GM19239 (cell line): ENCODE measurements around the gene OR4C3.
"Not testable (repeated sequence)": the region's sequence is repeated elsewhere in the genome, so short reads cannot be mapped to it uniquely, and the experiment has no call there.

Experiments
- DNase-seq: peaks from one replicate; pipeline ENCODE4 v3.0.0; 2011; ENCODE audit warnings: low spot score; ENCODE audit not compliant: insufficient read length
- FAIRE-seq: peaks from 2 replicates; lab custom pipeline; 2011; peaks lifted over from hg19 to GRCh38; lab: Jason Lieb, UNC

OR4C3 gene

GRCh38 chr11:48324620-48325019 is at the start of gene OR4C3:
OR4C3 (plus strand) TSS chr11:48324920; CDS start chr11:48325022, 102 bp downstream.
- DNase-seq, FAIRE-seq: not testable (repeated sequence)

GRCh38 chr11:48305923-48306322 is 18.8 kb upstream of the OR4C3 start, which contains the start of gene OR4S1:
OR4S1 (plus strand) TSS chr11:48306223; CDS start chr11:48306223, 0 bp downstream.
- DNase-seq (no peak), FAIRE-seq (no peak)

GRCh38 chr11:48307760-48308386 is 16.8 kb upstream of the OR4C3 start:
- DNase-seq (peak; percentile 39), FAIRE-seq (peak; percentile 83)

GRCh38 chr11:48313590-48313989 is 11.1 kb upstream of the OR4C3 start:
- not testable (repeated sequence) for DNase-seq, FAIRE-seq

- not testable (repeated sequence) for FAIRE-seq, DNase-seq
These were observed 4.9 kb upstream of the OR4C3 start for GRCh38 chr11:48319813-48320212.

GRCh38 chr11:48341466-48341865 is 16.7 kb downstream of the OR4C3 start:
- no peak for FAIRE-seq

GRCh38 chr11:48342505-48342904 is 17.8 kb downstream of the OR4C3 start:
- DNase-seq, FAIRE-seq: not testable (repeated sequence)

More at GRCh38 chr11:48341466-48341865, 16.7 kb downstream of the OR4C3 start:
- DNase-seq = no peak

GRCh38 chr11:48346286-48346685 is 21.6 kb downstream of the OR4C3 start:
- DNase-seq, FAIRE-seq: not testable (repeated sequence)

- DNase-seq (no peak), FAIRE-seq (no peak)
These were observed 29.3 kb downstream of the OR4C3 start for GRCh38 chr11:48354013-48354412.

GRCh38 chr11:48354677-48355076 is 30.0 kb downstream of the OR4C3 start:
- FAIRE-seq (no peak), DNase-seq (no peak)

GRCh38 chr11:48361289-48361688 is 36.6 kb downstream of the OR4C3 start:
- not testable (repeated sequence) for FAIRE-seq, DNase-seq

GRCh38 chr11:48366365-48366764 is 41.6 kb downstream of the OR4C3 start, which contains the start of gene OR4C5:
OR4C5 (minus strand) TSS chr11:48366465; CDS start chr11:48366465, 0 bp downstream.
- FAIRE-seq (no peak), DNase-seq (no peak)
